GM18951 (cell line): ENCODE measurements around the gene ADGRB3.

Experiments used
- POLR2A ChIP-seq: IDR thresholded peaks from 4 replicates; pipeline ENCODE4 v1.6.1; 2011; ENCODE audit warnings: mild to moderate bottlenecking; ENCODE audit not compliant: insufficient read length, insufficient read depth; ENCODE audit errors: extremely low read depth
- in situ Hi-C: fragments of 300-500 bp; cut with MboI; formaldehyde crosslinking; loops from one replicate; pipeline ENCODE4 v1.12.0; 2022; ENCODE audit warnings: low sequenced_read_pairs, mixed read lengths, inconsistent platforms; ENCODE audit not compliant: unreplicated experiment

Gene ADGRB3

GRCh38 chr6:68994521-68994920 lies 359.4 kb downstream of the ADGRB3 start:
- no peak for TF ChIP-seq POLR2A
- in situ Hi-C loops = no loop called here

DNA sequence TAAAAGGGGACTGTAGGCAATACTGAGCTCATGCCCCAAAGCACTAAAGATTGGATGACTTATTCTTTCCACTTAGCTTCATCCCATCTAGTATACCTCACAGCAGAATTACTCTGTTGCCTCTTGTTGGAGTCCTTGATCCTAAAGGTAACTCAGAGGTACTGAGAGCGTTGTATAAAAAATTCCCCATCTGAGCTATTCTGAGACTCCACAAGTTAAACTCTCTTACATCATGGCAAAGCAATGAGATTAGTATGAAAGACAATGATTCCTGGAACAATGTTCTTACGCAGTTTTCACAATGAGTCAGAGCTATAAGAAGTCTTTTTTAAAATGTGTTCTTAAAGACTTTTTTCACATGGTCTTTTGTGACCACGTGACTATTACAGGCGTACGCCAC lies 370.1 kb downstream of the ADGRB3 start:
- in situ Hi-C loops = no loop called here

GRCh38 chr6:69007781-69008180 lies 372.7 kb downstream of the ADGRB3 start:
- in situ Hi-C loops = no loop called here
- TF ChIP-seq POLR2A = no peak

More for the DNA sequence above, 370.1 kb downstream of the ADGRB3 start:
- TF ChIP-seq POLR2A = no peak

DNA sequence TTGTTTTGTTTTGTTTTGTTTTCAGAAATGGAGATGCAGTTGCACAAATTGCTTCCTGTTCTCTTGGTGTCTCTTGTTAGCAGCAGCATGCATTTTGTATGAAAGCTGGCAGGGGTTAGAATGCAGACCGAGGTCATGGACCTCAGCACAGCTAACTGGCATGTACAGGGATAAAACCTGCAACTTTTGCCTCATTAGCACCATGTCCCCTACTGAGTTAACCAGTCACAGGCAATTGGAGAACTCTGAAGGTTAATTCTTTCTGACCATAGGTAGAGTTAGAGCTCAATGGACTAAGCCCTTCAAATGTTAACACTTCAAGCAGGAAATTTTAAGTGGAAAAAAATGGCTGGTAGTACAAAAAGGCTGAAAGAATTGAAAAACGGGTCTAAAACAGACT lies 377.1 kb downstream of the ADGRB3 start:
- in situ Hi-C loops = no loop called here
- no peak for TF ChIP-seq POLR2A

- no peak for TF ChIP-seq POLR2A
- in situ Hi-C loops = no loop called here
Observed at GRCh38 chr6:69012876-69013275, 377.8 kb downstream of the ADGRB3 start.

DNA sequence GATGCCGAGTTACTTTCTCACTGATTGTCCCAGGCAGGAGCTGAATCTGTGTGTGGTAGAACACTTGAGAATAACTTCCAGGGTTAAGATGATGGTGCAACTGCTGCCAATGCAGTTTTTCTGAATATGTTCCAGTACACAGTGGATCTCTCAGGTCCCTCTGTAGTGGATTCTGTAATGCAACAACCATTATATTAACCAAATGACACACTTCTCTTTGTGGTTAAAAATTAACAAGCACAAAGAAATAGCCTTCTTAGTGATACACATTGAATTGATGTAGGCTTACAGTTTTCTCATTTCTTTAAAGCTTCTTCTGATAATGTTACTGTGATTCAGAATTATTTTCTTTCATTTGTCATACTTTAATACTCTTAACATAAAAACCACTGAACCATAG lies 383.8 kb downstream of the ADGRB3 start:
- in situ Hi-C loops = no loop called here
- no peak for TF ChIP-seq POLR2A

- no peak for TF ChIP-seq POLR2A
- in situ Hi-C loops = no loop called here
Observed at GRCh38 chr6:69019832-69020231, 384.8 kb downstream of the ADGRB3 start.

DNA sequence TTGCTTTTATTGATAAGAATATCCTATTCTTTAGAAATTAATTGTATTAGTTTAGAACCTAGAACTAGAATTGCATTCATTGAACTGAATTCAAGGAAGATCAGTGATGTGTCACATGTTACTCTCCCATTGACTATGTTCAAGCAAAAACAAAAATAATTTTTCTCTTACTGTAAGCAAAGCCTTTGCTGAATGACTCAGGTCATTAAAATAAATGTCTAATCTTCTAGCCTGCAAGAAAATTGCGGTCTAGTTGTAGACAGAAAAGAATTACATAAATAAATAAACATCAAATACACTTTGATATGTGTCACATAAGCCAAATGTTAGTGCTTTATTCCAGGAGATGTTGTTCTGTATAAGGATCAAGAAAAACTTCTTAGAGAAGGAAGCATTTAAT lies 387.9 kb downstream of the ADGRB3 start:
- in situ Hi-C loops = no loop called here
- TF ChIP-seq POLR2A = no peak

DNA sequence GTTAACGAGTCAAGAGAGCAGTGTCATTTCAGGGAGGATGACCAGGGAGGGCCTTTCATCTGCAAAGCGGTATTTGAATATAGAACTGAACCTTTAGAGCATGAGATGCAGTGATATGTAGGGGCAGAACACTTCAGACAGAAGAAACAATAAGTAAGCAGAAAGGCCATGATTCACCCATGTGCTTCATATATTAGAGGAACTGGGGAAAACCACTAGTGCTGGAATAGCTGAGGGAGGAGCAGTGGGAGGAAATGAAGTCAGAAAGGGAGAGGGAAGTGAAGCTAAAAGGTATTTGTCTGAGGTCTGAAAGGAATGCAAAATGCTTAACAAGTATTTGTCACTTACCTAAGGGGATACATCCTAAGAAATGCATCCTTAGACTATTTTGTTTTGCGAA lies 391.2 kb downstream of the ADGRB3 start:
- TF ChIP-seq POLR2A = no peak
- in situ Hi-C loops = no loop called here

- in situ Hi-C loops = no loop called here
- no peak for TF ChIP-seq POLR2A
Observed at GRCh38 chr6:69026715-69027114, 391.6 kb downstream of the ADGRB3 start.

DNA sequence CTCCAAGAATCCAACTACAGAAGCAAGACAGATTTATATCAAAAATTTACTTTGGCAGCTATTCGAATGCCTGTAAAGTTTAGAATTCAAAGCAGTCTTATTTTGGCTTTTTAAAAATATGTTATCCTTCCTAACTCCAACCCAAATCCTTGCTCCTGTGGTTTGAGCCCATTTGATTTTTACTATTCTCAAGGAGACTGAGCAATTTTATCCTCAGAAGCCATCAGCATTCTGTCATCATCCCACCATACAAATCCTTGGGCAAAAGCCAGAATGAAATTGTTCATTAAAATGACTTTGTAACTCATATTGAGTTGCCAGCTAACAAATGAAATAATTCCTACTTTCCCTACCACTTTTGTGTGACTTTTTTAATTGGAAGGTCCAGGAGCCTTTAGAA lies 392.8 kb downstream of the ADGRB3 start:
- in situ Hi-C loops = no loop called here
- no peak for TF ChIP-seq POLR2A

GRCh38 chr6:69038841-69039240 lies 403.8 kb downstream of the ADGRB3 start:
- in situ Hi-C loops = no loop called here
- TF ChIP-seq POLR2A = no peak

GRCh38 chr6:69042297-69042696 lies 407.2 kb downstream of the ADGRB3 start:
- no peak for TF ChIP-seq POLR2A
- in situ Hi-C loops = no loop called here

- in situ Hi-C loops = no loop called here
- TF ChIP-seq POLR2A = no peak
Observed at GRCh38 chr6:69044534-69044933, 409.5 kb downstream of the ADGRB3 start.

GRCh38 chr6:69059413-69059812 lies 424.3 kb downstream of the ADGRB3 start:
- in situ Hi-C loops = no loop called here
- TF ChIP-seq POLR2A = no peak
